Fibroblast of skin of right quadriceps (primary cell): Measurements from ENCODE around the gene FAM83C.
A peak's percentile ranks its signal among the peaks of the same experiment; 100 is the strongest.

Source experiments
- DNase-seq: peaks from one replicate; pipeline ENCODE4 v3.0.0-alpha.2; 2013

FAM83C gene

DNA sequence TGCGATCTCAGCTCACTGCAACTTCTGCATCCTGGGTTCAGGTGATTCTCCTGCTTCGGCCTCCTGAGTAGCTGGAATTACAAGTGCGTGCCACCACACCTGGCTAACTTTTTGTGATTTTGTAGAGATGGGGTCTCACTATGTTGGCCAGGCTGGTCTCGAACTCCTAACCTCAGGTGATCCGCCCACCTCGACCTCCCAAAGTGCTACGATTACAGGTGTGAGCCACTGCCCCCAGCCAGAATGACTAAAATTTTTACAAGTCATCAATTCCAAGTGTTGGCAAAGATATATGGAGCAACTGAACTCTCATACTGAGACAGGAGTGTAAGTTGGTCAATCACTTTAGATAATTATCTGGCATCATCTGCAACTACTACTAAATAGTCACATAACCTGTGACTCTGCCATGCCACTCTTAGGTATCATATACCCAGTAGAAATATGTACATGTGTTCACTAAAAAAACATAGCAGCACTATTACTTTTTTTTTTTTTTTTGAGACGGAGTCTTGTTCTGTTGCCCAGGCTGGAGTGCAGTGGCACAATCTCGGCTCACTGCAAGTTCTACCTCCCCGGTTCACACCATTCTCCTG is 10.6 kb downstream of the FAM83C start:
- no peak for DNase-seq

DNA sequence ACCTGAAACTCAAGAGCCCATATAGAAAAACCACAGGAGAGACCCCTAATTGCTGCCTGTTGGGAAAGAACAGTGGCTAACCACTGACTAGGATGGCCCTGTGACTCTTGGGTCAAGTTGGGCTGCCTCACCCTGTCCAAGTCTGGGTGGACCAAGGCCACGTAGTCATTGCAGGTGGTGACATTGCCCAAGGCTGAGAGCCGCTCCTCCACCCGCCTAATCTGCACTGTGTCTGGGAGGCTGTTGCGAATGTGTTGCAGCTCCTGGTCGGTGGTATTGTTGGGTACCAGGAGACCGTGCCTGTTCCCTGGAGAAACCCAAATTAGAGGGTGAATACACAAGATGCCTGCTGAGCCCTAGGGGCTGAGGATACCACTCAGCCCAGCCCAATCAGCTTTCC is 11.7 kb downstream of the FAM83C start:
- DNase-seq = no peak

DNA sequence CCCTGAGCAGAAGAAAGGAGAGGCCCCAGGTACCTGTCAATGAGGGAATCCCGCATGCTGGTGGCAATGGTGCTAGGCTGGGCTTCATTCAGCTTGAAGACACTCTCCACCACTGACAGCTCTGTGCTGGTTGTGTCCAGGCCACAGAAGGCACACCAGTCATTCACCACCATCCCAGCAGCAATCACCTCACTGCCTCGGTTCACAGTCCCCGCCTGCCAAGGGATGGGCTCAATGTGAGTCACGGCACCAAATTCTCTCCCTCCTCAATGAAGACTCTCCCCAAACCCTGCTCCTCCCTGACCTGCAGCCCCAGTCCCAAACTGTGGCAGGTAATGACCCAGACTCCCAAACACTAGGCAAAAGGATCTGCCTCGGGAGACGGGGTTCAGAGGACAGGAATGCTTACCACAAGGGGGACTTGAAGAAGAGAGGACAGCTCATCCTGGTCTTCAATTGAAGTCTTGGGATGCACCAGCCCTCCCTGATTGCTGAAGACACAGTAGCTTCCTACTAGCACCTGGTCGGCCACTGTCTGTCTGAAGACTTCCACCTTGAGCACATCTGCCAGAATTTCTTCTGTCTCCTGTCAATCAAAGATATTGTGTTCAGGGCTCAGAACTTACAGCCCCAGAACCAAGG is 12.6 kb downstream of the FAM83C start:
- DNase-seq = no peak

DNA sequence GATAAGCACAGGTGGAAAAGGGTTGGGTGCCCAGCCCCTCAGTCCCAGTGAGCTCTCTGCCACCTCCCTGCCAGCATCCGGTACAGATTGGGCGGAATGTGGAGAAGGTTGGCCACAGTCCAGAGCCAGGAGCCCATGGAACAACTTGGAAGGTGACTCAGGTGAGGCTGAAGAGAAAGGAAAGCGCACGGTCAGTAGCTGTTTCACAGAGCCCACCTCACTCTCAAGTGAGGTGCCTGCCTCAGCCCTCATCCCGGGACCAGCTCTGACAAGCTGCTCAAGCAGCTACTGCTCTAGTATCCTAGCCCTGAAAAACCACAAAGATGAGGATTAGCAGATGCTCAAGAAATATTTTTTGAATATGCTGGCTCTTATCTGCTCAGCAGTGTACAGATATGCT is 13.2 kb downstream of the FAM83C start:
- DNase-seq = no peak

DNA sequence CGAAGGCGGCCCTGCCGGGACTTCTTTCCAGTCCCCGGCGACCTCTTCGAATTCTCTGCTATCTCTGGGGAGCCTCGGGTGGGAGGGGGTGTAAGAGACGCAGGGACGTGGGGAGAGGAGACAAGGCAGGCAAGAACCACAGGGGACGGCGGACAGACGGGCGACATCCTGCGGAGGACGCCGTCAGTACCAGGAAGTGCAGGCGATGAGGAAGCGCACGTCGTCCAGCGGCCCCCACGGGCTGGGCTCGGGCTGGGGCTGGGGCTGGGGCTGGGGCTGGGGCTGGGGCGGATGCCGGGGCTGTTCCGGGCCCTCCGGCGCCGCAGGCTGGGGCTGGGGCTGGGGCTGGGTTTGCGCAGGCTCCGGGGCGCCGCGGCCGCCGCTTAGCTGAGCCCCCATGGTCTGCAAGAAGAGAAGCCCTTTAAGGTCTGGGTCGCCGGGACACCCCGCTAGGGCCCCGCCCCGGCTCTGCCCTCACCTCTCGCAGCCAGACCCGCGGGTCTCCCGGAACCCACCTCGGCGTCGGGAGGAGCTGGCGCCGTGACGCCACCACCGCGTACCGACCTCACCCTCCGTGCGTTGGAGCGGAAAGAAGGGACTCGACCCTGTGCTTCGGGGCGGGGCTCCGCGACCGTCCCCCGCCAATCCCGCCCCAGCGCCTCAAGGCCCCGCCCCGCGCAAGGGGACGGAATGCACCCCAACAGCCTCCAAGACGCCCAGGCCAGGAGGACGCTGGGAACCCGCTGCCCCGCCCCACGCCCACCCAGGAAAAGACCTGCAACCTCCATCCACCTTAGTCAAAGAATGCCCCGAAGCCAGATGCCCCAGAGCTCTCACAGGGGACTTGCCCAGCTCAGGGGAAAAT is 14.5 kb downstream of the FAM83C start, which contains the start of gene MMP24OS:
MMP24OS (minus strand) TSS at position 592 of the 865 bp plus-strand sequence; CDS start at position 399, 193 bp downstream.
- DNase-seq = peak; percentile 85

DNA sequence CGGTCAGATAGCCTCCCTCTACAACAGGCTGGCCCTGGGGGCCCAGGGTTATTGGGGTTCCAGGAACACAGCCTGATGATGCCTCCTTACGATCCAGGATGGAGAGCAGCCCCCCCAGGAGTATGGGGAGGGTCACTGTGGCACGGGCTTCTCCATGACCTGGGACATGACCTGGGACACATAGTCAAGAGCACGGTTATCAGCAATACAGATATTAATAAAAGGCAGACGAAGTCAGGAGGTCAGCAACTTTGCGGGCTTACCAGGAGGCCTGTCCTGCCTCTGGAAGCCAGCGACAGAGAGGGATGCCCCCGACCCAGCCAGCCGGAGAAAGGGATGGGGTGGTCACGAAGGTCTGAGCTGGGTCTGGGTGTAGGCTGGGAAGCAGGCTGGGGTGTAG is 15.1 kb downstream of the FAM83C start:
- no peak for DNase-seq

DNA sequence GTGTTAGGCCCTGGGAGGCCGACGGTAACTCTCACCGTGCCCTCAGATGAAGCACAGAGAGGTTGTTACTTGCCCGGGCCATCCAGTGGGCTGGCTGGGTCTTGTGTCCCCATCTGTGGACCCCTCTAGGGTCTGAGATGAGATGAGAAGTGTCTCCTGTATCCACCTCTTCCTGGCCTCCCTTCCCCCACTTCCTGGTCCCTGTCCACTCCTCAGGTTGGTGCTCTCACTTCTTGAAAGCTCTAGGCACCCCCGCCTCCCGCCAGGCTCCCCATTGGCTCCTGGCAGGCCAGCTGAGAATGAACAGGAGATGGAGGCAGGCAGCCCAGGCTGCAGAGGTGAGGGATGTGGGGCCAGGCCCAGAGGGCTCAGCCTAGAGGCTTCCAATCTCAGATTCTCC is 15.8 kb downstream of the FAM83C start:
- no peak for DNase-seq

DNA sequence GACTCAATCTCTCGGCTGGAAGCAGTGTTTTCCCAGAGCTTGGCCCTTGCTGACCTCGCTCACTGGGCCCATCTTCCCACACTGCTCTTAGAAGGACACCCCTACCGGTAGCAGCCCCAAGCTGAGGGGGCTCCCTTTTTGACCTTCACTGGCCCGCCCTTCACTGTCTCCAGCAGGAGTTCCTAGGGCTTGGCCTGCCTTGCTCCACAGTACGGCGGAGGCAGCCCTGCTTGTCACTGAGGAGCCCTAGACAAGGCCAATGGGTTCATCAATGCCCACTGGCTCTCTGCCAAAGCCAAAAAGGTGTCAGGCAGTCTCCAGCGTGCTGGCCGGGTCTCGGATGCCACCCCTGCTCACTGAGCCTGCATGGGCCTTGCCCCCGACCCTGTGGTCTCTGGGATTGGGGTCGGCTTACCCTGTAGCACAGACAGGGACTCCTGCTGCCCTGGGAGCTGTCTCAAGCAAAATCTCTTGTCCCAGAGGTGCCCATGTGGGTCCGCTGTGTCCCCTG is 16.4 kb downstream of the FAM83C start:
- no peak for DNase-seq

DNA sequence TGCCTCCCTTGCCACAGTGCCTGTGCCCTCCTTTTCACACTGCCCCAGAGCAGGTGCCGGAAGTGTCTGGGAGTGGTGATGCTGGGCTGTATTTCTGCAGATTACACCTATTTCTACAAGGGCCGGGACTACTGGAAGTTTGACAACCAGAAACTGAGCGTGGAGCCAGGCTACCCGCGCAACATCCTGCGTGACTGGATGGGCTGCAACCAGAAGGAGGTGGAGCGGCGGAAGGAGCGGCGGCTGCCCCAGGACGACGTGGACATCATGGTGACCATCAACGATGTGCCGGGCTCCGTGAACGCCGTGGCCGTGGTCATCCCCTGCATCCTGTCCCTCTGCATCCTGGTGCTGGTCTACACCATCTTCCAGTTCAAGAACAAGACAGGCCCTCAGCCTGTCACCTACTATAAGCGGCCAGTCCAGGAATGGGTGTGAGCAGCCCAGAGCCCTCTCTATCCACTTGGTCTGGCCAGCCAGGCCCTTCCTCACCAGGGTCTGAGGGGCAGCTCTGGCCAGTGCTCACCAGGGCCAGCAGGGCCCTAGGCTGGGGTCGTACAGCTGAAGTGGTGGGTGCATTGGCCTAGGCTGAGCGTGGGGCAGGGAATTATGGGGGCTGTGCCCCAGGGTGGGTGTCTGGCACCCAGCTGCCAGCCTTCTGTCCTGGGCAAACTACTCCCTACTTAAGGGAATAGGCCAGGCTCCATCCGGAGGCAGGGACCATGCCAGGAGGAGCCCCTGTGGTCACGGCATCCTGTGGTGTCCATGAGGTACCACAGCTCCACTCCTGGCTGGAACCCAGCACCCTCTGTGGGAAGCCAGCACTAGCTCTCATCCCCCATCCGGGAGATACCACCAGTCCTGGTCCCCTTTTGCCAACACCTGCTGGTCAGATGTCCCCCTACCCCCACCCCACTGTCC is 17.8 kb downstream of the FAM83C start:
- DNase-seq = no peak

DNA sequence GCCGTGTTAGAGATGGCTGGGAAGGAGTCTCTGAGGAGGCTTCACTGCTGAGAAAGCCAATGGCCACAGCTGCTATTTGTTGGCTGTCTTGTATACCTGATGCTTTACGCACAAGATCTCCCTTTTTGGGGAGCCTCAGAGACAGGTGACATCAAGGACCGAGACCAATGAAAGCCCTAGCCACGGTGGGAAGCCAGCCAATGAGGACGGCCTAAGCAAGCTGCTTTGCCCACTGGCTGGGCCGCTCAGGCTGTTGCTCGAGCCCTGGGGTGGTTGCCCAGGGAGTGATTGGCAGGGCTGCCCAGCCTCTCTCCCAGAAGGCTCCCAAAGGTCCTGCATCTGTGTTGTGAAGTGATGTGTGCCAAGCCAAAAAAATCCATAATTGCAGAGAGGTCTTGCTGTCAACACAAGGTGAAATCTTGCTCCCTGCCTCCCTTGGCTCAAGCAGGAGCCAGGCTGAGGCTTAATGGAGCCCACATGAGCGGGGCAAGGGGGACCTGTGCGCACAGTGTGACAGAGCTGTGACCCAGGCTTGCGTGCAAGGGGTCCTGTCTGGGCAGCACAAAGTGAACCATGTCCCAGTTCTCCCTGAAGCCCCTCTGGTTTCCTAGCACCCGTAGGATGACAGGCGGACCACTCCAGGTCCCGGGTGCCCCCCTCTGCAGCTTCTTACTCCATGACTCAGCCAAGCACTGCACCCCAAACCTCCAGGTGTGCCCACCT is 18.6 kb downstream of the FAM83C start:
- DNase-seq = no peak

DNA sequence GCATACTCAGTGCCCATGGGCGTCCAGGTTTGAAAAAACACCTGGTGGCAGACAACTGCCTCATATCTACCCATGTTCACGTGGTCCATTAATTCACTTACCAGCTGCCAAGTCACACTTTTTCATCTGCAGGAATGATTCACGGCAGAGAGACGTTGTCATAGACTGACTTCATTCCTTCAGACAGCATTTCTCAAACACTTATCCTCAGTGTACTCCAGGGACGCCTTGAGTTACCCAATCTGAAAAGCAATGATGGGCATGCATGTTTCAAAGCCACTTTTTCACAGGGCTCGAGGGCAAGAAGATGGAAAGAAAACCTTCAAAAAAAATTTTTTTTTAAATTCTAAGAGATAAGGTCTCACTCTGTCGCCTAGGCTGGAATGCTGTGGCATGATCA is 20.3 kb downstream of the FAM83C start:
- peak; percentile 28 for DNase-seq

DNA sequence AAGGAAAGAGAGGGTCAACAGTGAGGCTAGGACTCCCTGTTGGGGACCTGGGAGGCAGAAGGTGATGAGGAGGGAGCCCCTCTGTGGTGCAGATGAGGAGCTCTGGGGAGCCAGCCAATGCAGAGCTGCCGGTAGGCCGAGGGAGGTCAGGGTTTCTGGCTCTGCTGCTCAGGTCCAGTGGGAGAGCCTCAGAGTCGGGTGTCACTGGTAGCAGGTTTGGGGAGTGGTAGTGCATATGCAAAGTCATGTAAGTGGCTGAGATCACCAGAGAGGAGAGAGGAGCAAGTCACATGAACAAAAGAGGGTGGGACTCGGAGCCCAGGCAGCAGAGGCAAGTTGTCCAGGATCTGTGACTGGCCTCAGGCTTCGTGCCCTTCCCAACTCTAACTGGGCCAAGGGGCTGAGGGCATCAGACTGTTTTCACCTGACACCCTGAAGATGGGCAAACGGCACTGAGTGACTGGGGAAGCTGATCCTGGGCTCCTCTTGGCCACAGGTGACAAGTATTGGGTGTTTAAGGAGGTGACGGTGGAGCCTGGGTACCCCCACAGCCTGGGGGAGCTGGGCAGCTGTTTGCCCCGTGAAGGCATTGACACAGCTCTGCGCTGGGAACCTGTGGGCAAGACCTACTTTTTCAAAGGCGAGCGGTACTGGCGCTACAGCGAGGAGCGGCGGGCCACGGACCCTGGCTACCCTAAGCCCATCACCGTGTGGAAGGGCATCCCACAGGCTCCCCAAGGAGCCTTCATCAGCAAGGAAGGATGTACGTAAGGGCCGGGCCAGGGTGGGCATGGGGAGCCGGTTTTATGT is 20.9 kb downstream of the FAM83C start:
- no peak for DNase-seq

DNA sequence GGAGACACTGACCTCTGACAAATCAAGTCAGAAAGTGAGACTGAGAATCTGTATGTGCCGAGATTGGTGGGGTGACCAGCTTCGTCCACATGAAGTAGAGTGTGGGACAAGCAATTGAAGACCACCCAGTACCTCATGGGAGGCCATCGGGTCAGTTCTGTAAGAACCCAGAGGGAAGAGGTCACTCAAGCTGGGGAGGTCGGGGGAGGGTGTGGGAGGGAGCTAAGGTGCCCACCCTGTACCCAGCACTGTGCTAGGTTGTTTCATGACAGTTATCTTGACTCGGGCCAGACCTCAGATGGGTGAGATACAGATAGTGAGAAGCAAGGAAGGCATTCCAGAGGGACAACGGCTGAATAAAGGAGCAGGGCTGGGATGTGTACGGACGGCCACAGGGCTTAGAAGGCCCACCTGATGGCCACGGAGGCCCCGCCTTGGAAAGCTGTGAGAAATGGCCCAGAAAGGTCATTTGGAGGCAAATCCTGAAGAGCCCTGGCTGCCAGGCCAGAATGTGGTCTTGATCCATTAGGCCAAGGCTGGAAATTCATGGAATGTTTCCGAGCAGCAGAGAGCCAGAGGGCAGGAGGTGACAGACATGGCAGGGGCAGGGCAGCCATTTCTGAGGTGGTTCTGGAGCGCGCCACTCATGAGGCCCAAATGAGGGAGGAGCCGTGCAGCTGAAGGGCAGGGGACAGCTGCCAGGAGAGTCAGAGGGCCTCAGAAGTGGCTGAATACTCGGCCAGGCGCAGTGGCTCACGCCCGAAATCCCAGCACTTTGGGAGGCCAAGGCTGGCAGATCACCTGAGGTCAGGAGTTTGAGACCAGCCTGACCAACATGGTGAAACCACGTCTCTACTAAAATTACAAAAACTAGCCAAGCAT is 22.0 kb downstream of the FAM83C start:
- DNase-seq = no peak

DNA sequence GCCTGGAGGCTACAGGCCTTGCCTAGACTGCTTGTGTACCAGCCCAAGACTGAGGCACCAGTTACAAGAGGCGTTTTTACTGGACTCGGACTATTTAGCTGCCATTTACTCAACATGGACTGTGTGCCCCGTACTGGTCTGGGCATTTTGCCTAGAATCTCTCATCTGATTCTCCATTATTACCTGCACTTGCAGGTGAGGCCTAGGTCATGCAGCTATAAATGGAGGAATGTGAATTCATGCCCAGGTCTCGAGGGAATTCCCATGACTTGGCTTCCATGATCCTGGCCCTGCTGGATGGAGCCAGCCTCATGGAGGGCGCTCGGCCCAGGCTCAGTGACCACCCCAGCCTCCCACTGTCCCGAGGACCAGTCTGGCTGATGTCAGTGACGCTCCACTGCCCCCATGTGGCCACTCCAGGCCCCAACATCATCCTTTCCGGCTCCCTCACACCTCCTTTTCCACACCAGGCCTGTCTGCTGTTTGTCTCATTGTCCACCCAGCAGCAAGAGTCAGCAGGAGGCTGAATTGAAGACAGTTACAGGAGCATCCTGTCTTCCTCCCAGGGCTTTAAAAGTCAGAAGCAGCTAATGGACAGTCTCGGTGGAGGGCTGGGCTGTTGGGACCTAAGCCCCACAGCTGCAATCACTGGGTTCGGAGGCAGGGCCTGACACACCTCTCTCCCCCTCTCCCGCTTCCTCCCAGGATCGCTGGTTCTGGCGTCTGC is 23.0 kb downstream of the FAM83C start:
- peak; percentile 54 for DNase-seq

DNA sequence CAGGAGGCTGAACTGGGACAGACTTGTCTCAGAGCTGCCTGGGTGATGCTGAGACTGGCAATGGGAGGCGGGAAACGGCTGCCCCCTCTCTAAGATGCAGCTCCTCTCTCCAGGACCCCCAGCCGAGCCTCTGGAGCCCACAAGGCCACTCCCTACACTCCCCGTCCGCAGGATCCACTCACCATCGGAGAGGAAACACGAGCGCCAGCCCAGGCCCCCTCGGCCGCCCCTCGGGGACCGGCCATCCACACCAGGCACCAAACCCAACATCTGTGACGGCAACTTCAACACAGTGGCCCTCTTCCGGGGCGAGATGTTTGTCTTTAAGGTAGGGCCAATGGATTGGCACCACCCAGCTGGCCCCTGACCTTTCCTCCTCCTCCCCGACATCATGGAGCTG is 25.1 kb downstream of the FAM83C start:
- DNase-seq = no peak

DNA sequence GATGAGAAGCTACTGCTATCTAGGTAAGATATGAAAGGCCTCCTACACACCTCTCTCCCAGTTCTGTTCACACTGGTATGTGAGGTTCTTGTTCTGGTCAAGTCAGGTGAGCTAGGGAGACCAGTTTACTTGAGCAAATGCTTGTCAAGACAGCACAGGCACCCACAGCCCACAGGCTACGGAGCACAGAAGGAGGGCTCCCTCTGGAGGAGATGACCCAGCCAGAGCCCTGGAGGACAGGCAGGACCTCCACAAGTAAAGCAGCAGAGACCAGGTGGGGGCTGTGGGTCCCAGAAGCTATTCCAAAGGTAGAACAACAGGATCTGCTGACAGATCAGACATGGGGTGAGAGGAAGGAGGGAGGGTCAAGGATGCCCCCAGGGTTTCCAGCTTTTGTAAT is 27.5 kb downstream of the FAM83C start:
- no peak for DNase-seq

DNA sequence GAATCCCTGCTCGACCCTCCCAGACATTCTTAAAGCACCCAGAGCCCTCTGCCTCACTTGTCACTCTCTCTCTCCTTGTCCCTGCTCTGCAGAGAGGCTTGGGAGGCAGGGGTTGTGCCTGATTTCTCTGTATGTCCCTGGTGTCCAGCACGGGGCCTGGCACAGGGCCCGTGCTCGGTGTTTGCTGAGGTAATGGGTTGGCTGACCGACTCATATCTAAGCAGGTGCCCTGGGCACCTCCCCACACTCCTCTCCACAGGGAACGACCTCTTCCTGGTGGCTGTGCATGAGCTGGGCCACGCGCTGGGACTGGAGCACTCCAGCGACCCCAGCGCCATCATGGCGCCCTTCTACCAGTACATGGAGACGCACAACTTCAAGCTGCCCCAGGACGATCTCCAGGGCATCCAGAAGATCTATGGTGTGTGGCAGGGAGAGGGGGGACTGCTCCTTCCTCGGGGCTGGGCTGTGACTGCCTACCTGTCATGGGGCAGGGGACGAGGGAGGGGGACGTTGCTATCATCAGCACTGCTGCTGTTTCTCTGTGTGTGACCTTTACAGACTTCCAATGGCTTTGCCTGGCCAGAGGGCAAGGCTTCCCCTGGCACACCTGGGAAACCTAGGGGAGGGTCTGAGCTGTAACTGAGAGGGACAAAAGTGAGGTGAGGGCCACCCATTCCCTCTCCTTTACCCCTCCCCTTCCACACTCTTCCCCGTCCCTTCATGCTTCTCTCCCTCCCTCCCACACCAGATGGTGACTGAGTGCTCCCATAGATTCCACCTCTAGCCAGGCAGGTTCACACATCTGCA is 28.5 kb downstream of the FAM83C start:
- DNase-seq = no peak
